Daoy (cell line): ENCODE measurements around the gene SMC6. TPM values are rescaled to one million over a fixed set of nuclear protein-coding genes. Genes with fewer than 3 reads are reported as not detected.
A peak's percentile ranks its signal among the peaks of the same experiment; 100 is the strongest.

ENCODE experiments used
- DNase-seq: peaks from one replicate; pipeline ENCODE4 v3.0.0-alpha.2; 2015; ENCODE audit warnings: low read depth
- total RNA-seq: library from RNA; depleted of rRNA; stranded (reverse); fragments of >200 nt; shearing (Covaris generic); gene quantifications from 2 replicates; pipeline ENCODE4 v1.2.3, GENCODE V29; 2014

Gene SMC6
- total RNA-seq, 1 experiment from 2014 or later: 36.5 TPM

GRCh38 chr2:17765398-17765797, 11.8 kb upstream of the SMC6 start:
- DNase-seq: no peak

DNA sequence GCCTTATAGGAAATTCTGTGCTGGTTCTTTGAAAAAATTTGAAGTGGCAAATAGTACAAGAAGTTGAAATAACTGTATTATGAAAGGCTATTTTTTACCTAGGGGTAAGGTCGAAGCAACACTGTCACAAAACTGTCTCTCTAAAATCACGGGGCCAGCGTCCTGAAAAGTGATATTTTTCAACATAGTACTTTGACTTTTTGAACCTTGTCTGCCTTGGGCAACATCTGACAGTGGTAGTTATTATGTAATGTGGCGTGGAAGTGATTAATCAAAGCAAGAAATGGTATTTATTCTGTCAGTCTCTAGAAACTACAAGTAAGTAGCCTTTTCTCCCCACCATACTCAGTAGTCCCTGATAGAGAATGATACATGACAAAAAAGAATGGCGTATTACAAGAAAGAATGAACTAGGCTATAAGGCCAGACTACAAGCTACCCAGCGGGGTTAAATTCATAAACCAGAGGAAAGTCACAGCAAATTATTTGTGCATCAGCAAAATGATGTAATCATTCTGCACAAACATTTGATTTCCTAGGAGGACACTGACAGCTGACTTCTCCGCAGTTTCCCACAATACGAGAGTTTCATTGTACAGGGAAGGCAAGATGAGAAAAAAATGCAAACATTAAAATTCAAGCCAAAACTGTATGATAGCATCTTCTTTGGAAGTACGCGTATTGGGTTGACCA, 10.2 kb upstream of the SMC6 start:
- no peak for DNase-seq

GRCh38 chr2:17762451-17762850, 8.8 kb upstream of the SMC6 start:
- DNase-seq: no peak

DNA sequence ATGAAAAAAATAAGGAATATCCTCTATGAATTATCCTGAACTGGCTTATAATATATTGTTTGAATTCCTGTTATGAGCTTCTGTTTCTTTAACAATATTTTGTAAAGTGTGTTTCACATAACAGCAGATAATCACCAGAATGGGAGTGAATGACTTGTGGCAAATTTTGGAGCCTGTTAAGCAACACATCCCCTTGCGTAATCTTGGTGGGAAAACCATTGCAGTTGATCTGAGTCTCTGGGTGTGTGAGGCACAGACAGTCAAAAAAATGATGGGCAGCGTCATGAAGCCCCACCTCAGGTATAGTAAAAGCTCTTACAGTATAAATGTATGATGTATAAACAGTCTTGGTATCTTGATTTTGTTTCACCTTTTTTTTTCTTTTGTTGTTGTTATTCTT, 6.2 kb upstream of the SMC6 start:
- DNase-seq: no peak

DNA sequence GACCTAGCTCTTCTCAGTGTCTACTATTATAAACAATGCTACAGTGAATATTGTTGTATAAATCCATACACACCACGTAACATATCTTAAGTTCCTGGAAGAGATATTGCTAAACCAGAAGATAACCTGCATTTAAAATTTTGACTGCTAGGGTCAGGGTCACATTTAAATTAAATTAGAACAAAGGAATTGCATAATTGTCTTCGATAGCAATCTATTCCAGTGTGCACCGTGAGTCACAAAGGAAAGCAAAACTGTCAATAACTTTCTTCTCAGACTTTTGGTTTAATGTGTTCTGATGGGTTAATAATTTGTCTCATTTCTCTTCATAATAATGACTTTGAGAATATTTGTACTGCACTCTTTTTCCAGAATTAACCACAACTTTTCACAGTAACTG, 4.5 kb upstream of the SMC6 start:
- DNase-seq: no peak

DNA sequence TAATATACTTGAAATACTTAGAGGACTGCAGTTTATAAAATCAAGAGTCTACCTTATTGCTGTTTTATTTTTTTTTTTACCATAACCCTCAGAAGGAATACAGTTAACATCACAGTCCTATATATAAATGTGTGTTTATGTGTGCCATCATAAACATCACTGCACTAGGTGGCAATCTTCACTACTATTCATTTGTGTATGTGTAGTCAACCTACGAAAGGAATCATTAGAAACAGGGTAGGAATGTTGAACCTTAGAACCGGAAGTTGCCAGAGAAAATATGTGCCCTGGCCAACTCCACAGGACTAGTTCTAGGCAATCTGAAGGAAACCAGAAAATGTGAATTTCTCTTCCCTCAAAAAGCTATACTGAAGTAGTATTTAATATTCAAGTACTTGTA, 3.7 kb upstream of the SMC6 start:
- peak; percentile 5 for DNase-seq

DNA sequence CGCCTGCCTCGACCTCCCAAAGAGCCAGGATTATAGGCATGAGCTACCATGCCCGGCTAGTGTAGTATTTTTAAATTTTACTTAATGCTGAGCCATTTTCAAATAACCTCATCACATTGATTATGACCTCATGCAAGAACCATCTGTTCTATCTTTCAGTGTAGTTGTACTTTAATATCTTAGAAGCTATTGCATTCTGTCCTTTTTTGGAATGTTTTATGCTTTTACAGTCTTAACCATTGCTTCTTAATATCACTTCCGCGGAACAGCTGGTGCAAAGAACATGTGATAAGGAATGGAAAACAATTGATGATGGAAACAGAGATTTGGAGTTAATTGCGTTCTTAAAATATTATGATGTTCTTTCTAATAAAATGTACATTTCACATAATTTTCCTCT, 3.1 kb upstream of the SMC6 start:
- no peak for DNase-seq

GRCh38 chr2:17754773-17755425, 1.3 kb upstream of the SMC6 start:
- peak; percentile 14 for DNase-seq

GRCh38 chr2:17752892-17753802, 463 bp downstream of the SMC6 start:
- peak; percentile 67 for DNase-seq

GRCh38 chr2:17752246-17752645, 1.4 kb downstream of the SMC6 start:
- no peak for DNase-seq

DNA sequence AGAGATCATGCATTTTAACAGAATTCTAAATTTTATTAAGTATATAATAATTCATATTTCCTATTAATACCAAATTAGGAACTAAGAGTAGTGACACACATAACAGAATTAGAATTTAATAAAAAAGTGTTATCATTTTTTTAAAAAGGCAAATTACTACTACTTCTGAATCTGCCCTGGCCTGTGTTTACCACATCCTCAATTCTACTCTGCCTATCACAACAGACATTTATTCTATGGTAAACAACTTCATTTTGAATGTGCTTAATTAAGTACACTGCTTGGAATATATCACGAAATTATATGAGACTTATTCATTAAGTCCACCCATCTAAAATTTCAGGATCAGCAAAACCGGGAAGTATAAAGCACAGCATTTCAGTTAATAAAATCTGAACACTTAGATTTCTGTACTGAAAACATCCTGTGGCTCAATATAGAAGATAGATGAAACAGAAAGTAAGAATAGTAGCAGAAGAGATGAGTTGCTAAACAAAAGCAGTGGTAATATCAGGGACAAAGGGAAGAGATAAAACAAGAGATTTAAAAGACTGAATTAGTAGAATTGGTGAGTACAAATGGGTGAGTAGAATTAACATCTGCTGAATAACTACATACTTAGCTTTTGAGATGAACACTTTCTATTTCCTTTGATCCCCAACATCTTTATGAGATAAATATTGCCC, 3.7 kb downstream of the SMC6 start:
- DNase-seq: no peak

- no peak for DNase-seq
Observed at GRCh38 chr2:17748745-17749144, 4.9 kb downstream of the SMC6 start.

DNA sequence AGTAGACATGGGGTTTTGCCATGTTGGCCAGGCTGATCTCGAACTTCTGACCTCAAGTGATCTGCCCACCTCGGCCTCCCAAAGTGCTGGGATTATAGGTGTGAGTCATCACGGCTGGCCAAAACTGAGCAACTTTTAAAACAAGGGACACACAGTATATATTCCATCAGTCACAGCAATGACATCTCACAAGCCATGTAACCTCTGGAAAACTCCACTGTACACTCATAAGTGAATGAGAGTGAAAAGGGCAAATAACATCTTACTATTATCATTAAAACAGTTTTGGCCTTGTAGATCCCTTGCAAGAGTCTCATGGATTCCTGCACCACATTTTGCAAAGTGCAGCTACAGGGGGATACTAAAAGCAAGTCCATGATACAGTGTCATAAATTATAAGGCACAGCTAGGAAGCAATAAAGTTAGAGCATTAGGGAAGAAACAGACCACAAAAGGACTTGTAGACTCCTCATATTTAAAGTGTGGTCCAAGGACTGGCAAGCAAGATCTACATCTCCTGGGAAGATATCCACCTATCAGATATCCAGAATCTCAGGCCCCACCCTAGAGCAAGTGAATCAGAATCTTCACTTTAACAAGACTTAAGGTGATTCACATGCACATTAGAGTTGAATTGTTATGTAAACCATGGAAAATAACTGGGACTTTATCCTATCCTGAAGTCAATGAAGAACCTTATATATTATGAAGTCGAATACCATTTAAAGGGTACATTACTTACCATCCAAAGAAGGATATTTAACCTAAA, 5.7 kb downstream of the SMC6 start:
- peak; percentile 14 for DNase-seq

GRCh38 chr2:17740203-17740602, 13.4 kb downstream of the SMC6 start:
- DNase-seq: no peak

GRCh38 chr2:17736989-17737388, 16.6 kb downstream of the SMC6 start:
- DNase-seq: no peak

DNA sequence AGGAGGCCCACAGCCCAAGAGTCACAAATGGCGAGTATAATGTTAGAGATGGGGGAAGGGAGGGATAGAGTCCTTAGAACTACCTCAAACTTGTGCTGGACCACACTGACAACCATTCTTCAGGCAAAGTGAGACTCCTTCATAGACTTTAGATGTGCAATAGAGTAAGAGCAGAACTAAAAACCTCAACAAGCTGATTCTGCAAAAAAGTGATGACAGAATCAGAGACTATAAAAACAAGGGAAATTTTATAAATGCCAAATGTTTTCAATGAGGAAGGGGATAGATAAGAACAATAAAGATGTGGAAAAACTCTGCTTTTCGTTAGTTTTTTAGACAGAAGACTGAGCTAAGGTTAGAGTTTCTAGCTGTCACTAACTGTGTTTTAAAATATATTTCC, 17.7 kb downstream of the SMC6 start:
- no peak for DNase-seq

DNA sequence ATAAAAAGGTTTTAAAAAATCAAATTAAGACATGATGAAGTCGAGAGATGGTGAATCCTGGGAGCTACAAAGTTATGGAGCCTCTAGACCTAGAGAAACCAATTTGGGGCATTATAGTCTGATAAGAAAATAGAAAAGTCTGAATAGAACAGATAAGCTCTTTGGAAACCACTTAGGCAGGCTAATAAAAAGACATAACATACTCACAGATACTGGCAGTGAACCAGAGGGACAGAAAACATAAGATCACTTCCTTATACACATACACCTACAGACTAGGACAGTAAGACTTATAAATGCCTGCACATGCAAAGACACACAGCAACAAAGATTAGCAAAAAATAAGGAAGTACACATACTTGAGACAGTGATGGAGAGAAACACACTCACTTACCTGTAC, 20.0 kb downstream of the SMC6 start:
- no peak for DNase-seq

- DNase-seq: no peak
Observed at GRCh38 chr2:17729880-17730279, 23.7 kb downstream of the SMC6 start.

GRCh38 chr2:17728210-17728609, 25.4 kb downstream of the SMC6 start:
- no peak for DNase-seq

- no peak for DNase-seq
Observed at GRCh38 chr2:17719562-17720371, 33.8 kb downstream of the SMC6 start.
